KG1 (cell line): ENCODE data around the gene MBD1.
"Not testable (repeated sequence)": the region's sequence is repeated elsewhere in the genome, so short reads cannot be mapped to it uniquely, and the experiment has no call there.

ENCODE experiments used
- DNase-seq: peaks from one replicate; lab custom pipeline; 2025; lab: John Stamatoyannopoulos, UW

Gene MBD1

GRCh38 chr18:50289108-50289443 is 7.8 kb upstream of the MBD1 start:
- no peak for DNase-seq

- not testable (repeated sequence) for DNase-seq
These were observed 7.2 kb upstream of the MBD1 start for GRCh38 chr18:50288348-50289107.

GRCh38 chr18:50287441-50288347 is 6.4 kb upstream of the MBD1 start, which contains the start of gene CXXC1:
TSS of gene CXXC1 (minus strand) at chr18:50287692. CDS start at chr18:50287589, 103 bp downstream.
- peak; percentile 98 for DNase-seq

GRCh38 chr18:50287028-50287440 is 5.7 kb upstream of the MBD1 start:
- DNase-seq, result no peak

GRCh38 chr18:50286391-50287027 is 5.2 kb upstream of the MBD1 start:
- no peak for DNase-seq

- no peak for DNase-seq
These were observed 4.5 kb upstream of the MBD1 start for GRCh38 chr18:50285631-50286321.

GRCh38 chr18:50285071-50285470 is 3.7 kb upstream of the MBD1 start:
- no peak for DNase-seq

- DNase-seq, result no peak
These were observed 3.0 kb upstream of the MBD1 start for GRCh38 chr18:50284255-50284885.

- no peak for DNase-seq
These were observed 2.3 kb upstream of the MBD1 start for GRCh38 chr18:50283469-50284209.

GRCh38 chr18:50282521-50283335 is 1.4 kb upstream of the MBD1 start:
- no peak for DNase-seq

GRCh38 chr18:50281972-50282520 is 723 bp upstream of the MBD1 start:
- no peak for DNase-seq

- DNase-seq, result no peak
These were observed 522 bp downstream of the MBD1 start for GRCh38 chr18:50280707-50281294.

- DNase-seq, result no peak
These were observed 1.6 kb downstream of the MBD1 start for GRCh38 chr18:50279752-50280151.

- no peak for DNase-seq
These were observed 3.4 kb downstream of the MBD1 start for GRCh38 chr18:50277942-50278341.

- no peak for DNase-seq
These were observed 4.9 kb downstream of the MBD1 start for GRCh38 chr18:50276452-50276851.

GRCh38 chr18:50275503-50276036 is 5.8 kb downstream of the MBD1 start:
- no peak for DNase-seq

GRCh38 chr18:50274941-50275340 is 6.4 kb downstream of the MBD1 start:
- no peak for DNase-seq

GRCh38 chr18:50274044-50274442 is 7.3 kb downstream of the MBD1 start:
- no peak for DNase-seq
